HEK293T (cell line): ENCODE results near the gene ARID4B.

Experiments used
- ELF4 ChIP-seq: fragments of 450-650 bp; IDR thresholded peaks from 2 replicates; pipeline ENCODE4 v1.6.1; 2017; ENCODE audit warnings: antibody characterized with exemption
- FOXA1 ChIP-seq: fragments of 450-650 bp; IDR thresholded peaks from 2 replicates; pipeline ENCODE4 v1.6.1; 2016; ENCODE audit warnings: mild to moderate bottlenecking
- NFRKB ChIP-seq: fragments of 450-650 bp; IDR thresholded peaks from 2 replicates; pipeline ENCODE4 v1.6.1; 2016; ENCODE audit warnings: mild to moderate bottlenecking, moderate library complexity
- SUZ12 ChIP-seq: fragments of 450-650 bp; IDR thresholded peaks from 2 replicates; pipeline ENCODE4 v1.6.1; 2016; ENCODE audit warnings: mild to moderate bottlenecking
- ZNF384 ChIP-seq: fragments of 450-650 bp; IDR thresholded peaks from 2 replicates; pipeline ENCODE4 v1.6.1; 2016
- TF ChIP-seq, protein P1 (sequence below): fragments of 450-650 bp; IDR thresholded peaks from 2 replicates; pipeline ENCODE4 v1.6.1; 2016

DNA sequence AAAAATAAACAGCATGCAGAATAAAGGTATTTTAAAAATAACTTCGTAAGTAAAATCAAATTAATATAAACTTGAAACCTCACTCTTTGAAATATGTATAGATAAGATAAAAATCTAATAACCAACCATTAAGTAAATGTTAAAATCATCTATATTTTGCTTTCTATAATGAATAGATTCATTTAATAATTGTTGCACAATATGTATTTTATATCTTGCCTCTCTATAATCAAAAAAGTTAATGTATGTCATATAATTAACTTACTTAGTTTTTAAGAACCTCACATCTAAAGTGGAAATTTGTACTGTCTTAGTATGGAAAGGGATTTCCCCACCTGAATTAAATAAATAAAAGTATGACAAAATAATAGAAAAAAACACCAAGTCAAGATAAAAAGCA lies 124.6 kb downstream of the ARID4B start:
- TF ChIP-seq NFRKB: no peak
- TF ChIP-seq ELF4: no peak
- TF ChIP-seq, protein P1, sequence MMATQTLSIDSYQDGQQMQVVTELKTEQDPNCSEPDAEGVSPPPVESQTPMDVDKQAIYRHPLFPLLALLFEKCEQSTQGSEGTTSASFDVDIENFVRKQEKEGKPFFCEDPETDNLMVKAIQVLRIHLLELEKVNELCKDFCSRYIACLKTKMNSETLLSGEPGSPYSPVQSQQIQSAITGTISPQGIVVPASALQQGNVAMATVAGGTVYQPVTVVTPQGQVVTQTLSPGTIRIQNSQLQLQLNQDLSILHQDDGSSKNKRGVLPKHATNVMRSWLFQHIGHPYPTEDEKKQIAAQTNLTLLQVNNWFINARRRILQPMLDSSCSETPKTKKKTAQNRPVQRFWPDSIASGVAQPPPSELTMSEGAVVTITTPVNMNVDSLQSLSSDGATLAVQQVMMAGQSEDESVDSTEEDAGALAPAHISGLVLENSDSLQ: no peak
- no peak for TF ChIP-seq FOXA1
- TF ChIP-seq ZNF384: no peak
- no peak for TF ChIP-seq SUZ12
